ENCODE measurements around the gene TTC23. TPM values are rescaled to one million over a fixed set of nuclear protein-coding genes. Genes with fewer than 3 reads are reported as not detected.

Gene TTC23
- polyA plus RNA-seq, 1 donor (not counting 4 experiments of a cell fraction or from before 2014, with no cell fraction given) = 6.7 TPM

DNA sequence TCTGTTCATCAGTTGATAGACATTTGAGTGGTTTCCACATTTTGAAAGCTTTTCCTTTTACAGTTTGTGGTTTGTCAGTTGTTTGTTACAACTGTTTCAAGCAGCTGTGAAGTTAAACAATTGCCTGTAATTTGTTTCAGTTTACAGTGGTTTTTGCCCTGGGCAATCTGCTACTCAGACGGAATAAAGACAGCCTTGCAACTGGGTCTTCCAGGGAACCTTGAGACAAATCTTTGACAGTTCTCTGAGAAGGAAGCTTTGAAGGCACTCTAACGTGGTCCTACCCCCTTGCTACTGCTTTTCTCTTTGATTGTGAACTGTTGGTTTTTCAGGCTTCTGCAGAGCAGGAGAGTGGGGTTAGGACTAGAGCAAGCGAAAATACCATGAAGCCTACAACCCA is 29.9 kb upstream of the TTC23 start:
- DNase-seq (ENCODE audit: low read depth, low spot score) (no peak), FAIRE-seq (no peak)
- no peak for TF ChIP-seq EZH2 (IDR thresholded peaks at IDR 0.05; ENCODE audit: low read length)
- TF ChIP-seq, protein P1, sequence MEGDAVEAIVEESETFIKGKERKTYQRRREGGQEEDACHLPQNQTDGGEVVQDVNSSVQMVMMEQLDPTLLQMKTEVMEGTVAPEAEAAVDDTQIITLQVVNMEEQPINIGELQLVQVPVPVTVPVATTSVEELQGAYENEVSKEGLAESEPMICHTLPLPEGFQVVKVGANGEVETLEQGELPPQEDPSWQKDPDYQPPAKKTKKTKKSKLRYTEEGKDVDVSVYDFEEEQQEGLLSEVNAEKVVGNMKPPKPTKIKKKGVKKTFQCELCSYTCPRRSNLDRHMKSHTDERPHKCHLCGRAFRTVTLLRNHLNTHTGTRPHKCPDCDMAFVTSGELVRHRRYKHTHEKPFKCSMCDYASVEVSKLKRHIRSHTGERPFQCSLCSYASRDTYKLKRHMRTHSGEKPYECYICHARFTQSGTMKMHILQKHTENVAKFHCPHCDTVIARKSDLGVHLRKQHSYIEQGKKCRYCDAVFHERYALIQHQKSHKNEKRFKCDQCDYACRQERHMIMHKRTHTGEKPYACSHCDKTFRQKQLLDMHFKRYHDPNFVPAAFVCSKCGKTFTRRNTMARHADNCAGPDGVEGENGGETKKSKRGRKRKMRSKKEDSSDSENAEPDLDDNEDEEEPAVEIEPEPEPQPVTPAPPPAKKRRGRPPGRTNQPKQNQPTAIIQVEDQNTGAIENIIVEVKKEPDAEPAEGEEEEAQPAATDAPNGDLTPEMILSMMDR (optimal IDR thresholded peaks at IDR 0.05 in 1 of 3, IDR thresholded peaks at IDR 0.05 in 1 of 3, conservative IDR thresholded peaks at IDR 0.05 in 1 of 3; ENCODE audit: extremely low read depth in 1 of 3, insufficient read depth in 2 of 3, low read length in 3 of 3) = no peak
- H3K9ac ChIP-seq (ENCODE audit: control insufficient read depth, extremely low read depth, insufficient read depth, low read length) = no peak overlapping the region
- H3K9me1 ChIP-seq (ENCODE audit: control insufficient read depth, extremely low read depth, insufficient read depth, low read length) = no peaks in the 10 kb centered on the region
- H2AFZ ChIP-seq (ENCODE audit: control insufficient read depth, low read length) = no peak overlapping the region
- no peaks in the 10 kb centered on the region for H4K20me1 ChIP-seq (ENCODE audit: control insufficient read depth, extremely low read depth, insufficient read depth, low read length)
- H3K79me2 ChIP-seq (ENCODE audit: control insufficient read depth, insufficient read depth, low read length) = no peaks in the 10 kb centered on the region
- H3K27ac ChIP-seq (ENCODE audit: control insufficient read depth, insufficient read depth, low read length) = no peak overlapping the region
- no peak overlapping the region for H3K4me3 ChIP-seq (ENCODE audit: control insufficient read depth in 2 of 3, extremely low read depth in 1 of 3, insufficient read depth in 2 of 3, low read depth in 1 of 3, low read length in 3 of 3)
- dilution Hi-C loops (cut with MboI; ENCODE audit: extremely low pct_ligation_motif_present, low sequenced_read_pairs) = no loop called here
- no peaks in the 10 kb centered on the region for H3K27me3 ChIP-seq (ENCODE audit: control insufficient read depth, extremely low read depth, insufficient read depth, low read length)
- no peak overlapping the region for H3K4me2 ChIP-seq (ENCODE audit: control insufficient read depth, extremely low read depth, insufficient read depth, low read depth, low read length)
- H3K4me1 ChIP-seq (ENCODE audit: control insufficient read depth, extremely low read depth, insufficient read depth, low read length) = peaks cover 15% of the 10 kb centered on the region
- no peaks in the 10 kb centered on the region for H3K36me3 ChIP-seq (ENCODE audit: control insufficient read depth in 2 of 2, extremely low read depth in 1 of 2, insufficient read depth in 2 of 2, low read length in 2 of 2)
- no peaks in the 10 kb centered on the region for H3K9me3 ChIP-seq (ENCODE audit: control insufficient read depth, low read depth, low read length)

DNA sequence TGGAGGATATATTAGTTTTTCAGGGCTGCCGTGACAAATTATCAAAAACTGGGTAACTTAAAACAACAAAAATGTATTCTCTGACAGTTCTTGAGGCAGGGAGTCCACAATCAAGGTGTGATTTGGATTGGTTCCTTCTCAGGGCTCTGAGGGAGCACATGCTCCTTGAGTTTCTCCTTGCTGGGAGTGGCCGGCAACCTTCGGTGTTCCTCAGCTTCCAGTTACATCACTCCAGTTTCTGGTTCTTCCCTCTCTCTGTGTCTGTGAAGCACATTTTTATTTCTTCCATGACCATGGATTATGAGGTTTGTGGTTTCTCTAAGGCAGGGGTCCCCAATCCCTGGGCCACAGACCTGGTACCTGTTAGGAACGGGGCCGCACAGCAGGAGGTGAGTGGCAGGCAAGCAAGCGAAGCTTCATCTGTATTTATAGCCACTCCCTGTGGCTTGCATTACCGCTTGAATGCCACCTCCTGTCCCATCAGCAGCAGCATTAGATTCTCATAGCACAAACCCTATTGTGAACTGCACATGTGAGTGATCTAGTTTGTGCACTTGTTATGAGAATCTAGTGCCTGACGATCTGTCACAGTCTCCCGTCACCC is 26.2 kb upstream of the TTC23 start:
- dilution Hi-C loops (cut with MboI; ENCODE audit: extremely low pct_ligation_motif_present, low sequenced_read_pairs) = no loop called here
- TF ChIP-seq EZH2 (IDR thresholded peaks at IDR 0.05; ENCODE audit: low read length) = no peak
- TF ChIP-seq, protein P1 (optimal IDR thresholded peaks at IDR 0.05 in 1 of 3, IDR thresholded peaks at IDR 0.05 in 1 of 3, conservative IDR thresholded peaks at IDR 0.05 in 1 of 3; ENCODE audit: extremely low read depth in 1 of 3, insufficient read depth in 2 of 3, low read length in 3 of 3) = no peak
- no peaks in the 10 kb centered on the region for H3K9me1 ChIP-seq (ENCODE audit: control insufficient read depth, extremely low read depth, insufficient read depth, low read length)

More for the DNA sequence above, 26.2 kb upstream of the TTC23 start:
- Histone ChIP-seq H2AFZ (ENCODE audit: control insufficient read depth, low read length) (no peak overlapping the region), H3K36me3 (ENCODE audit: control insufficient read depth in 2 of 2, extremely low read depth in 1 of 2, insufficient read depth in 2 of 2, low read length in 2 of 2) (no peaks in the 10 kb centered on the region), H3K4me3 (ENCODE audit: control insufficient read depth in 2 of 3, extremely low read depth in 1 of 3, insufficient read depth in 2 of 3, low read depth in 1 of 3, low read length in 3 of 3) (no peak overlapping the region), H3K4me2 (ENCODE audit: control insufficient read depth, extremely low read depth, insufficient read depth, low read depth, low read length) (no peak overlapping the region), H3K4me1 (ENCODE audit: control insufficient read depth, extremely low read depth, insufficient read depth, low read length) (no peaks in the 10 kb centered on the region), H3K27me3 (ENCODE audit: control insufficient read depth, extremely low read depth, insufficient read depth, low read length) (no peaks in the 10 kb centered on the region), H4K20me1 (ENCODE audit: control insufficient read depth, extremely low read depth, insufficient read depth, low read length) (no peaks in the 10 kb centered on the region), H3K9ac (ENCODE audit: control insufficient read depth, extremely low read depth, insufficient read depth, low read length) (no peak overlapping the region), H3K27ac (ENCODE audit: control insufficient read depth, insufficient read depth, low read length) (no peak overlapping the region), H3K79me2 (ENCODE audit: control insufficient read depth, insufficient read depth, low read length) (no peaks in the 10 kb centered on the region), H3K9me3 (ENCODE audit: control insufficient read depth, low read depth, low read length) (no peaks in the 10 kb centered on the region)
- FAIRE-seq (no peak), DNase-seq (ENCODE audit: low read depth, low spot score) (no peak)
